ENCODE measurements around the gene P2RX5. TPM values are rescaled to one million over a fixed set of nuclear protein-coding genes. Genes with fewer than 3 reads are reported as not detected.

P2RX5 gene
- total and polyA plus RNA-seq, 2 experiments from 2014 or later = 7.5 to 13.6 TPM

- no peak for TF ChIP-seq ZNF462 (CRISPR knock-in tag; IDR thresholded peaks at IDR 0.05)
- no peak for TF ChIP-seq REST (IDR thresholded peaks at IDR 0.05; ENCODE audit: unreplicated experiment)
- TF ChIP-seq ETS1 (IDR thresholded peaks at IDR 0.05) = no peak
- TF ChIP-seq EZH2phosphoT487 (IDR thresholded peaks at IDR 0.05; ENCODE audit: unreplicated experiment) = no peak
- TF ChIP-seq NANOG (IDR thresholded peaks at IDR 0.05; ENCODE audit: borderline replicate concordance) = no peak
These were observed 2.1 kb downstream of the P2RX5 start (continued) for GRCh38 chr17:3693829-3694231.

Data from GM23338 (cell line).